PC-3 (cell line): ENCODE data around the gene IER3. TPM values are rescaled to one million over a fixed set of nuclear protein-coding genes. Genes with fewer than 3 reads are reported as not detected.

Source experiments
- ATAC-seq: fragments of 200-7000 bp; cut with Tn5 transposase; 2 replicates; pipeline ENCODE4 v1.9.1; 2020; ENCODE audit warnings: mild to moderate bottlenecking, moderate library complexity
- BruUV-seq: library from RNA; stranded (reverse); fragments of 400-500 nt; replicated peaks from 2 replicates; lab custom pipeline; 2021; lab: Mats Ljungman, UMichigan
- CTCF ChIA-PET: fragments of 300-600 bp; sonication (Branson Sonifier 250); formaldehyde crosslinking; loops from one replicate; lab custom pipeline; 2022; ENCODE audit warnings: antibody characterized with exemption; lab: Charles Lee
- POLR2A ChIA-PET: fragments of 300-600 bp; sonication (Branson Sonifier 250); formaldehyde crosslinking; loops from one replicate; lab custom pipeline; 2022; ENCODE audit warnings: antibody characterized with exemption; ENCODE audit not compliant: unreplicated experiment; lab: Charles Lee
- DNase-seq: peaks from one replicate; pipeline ENCODE4 v3.0.0-alpha.2; 2015
- H2AFZ ChIP-seq: fragments of 300-600 bp; sonication (generic); 2 replicates; pipeline ENCODE4 v1.6.0; 2016; ENCODE audit warnings: antibody characterized with exemption, low read length
- H3F3A ChIP-seq: fragments of 300-600 bp; sonication (generic); one replicate; pipeline ENCODE4 v1.6.0; 2017; ENCODE audit warnings: antibody characterized with exemption, low read length, control low read depth, mild to moderate bottlenecking; ENCODE audit not compliant: unreplicated experiment
- H3K27ac ChIP-seq: fragments of 300-600 bp; sonication (generic); 2 replicates; pipeline ENCODE4 v1.5.1; 2016; ENCODE audit warnings: mild to moderate bottlenecking, low read length
- H3K27me3 ChIP-seq: fragments of 300-600 bp; sonication (generic); 2 replicates; pipeline ENCODE4 v1.6.1; 2016; ENCODE audit warnings: low read length, mixed read lengths
- H3K36me3 ChIP-seq: fragments of 300-600 bp; sonication (generic); 2 replicates; pipeline ENCODE4 v1.6.1; 2016; ENCODE audit warnings: low read depth, mixed run types, low read length, mixed read lengths
- H3K4me1 ChIP-seq: fragments of 300-600 bp; sonication (generic); 2 replicates; pipeline ENCODE4 v1.5.1; 2016; ENCODE audit warnings: low read length; ENCODE audit not compliant: insufficient read depth
- H3K4me2 ChIP-seq: fragments of 300-600 bp; sonication (generic); 2 replicates; pipeline ENCODE4 v1.6.0; 2016; ENCODE audit warnings: low read length
- H3K4me3 ChIP-seq: fragments of 300-600 bp; sonication (generic); 2 replicates; pipeline ENCODE4 v1.5.1; 2016; ENCODE audit warnings: mild to moderate bottlenecking, low read length, mixed read lengths
- H3K79me2 ChIP-seq: fragments of 300-600 bp; sonication (generic); 2 replicates; pipeline ENCODE4 v1.6.1; 2017; ENCODE audit warnings: low read length, mixed read lengths
- H3K9ac ChIP-seq: fragments of 300-600 bp; sonication (generic); 2 replicates; pipeline ENCODE4 v1.6.0; 2016; ENCODE audit warnings: mild to moderate bottlenecking, low read length
- H3K9me2 ChIP-seq: fragments of 300-600 bp; sonication (generic); replicated peaks from 2 replicates; pipeline ENCODE4 v1.6.1; 2016; ENCODE audit warnings: mixed run types, low read length, mixed read lengths
- H3K9me3 ChIP-seq: fragments of 300-600 bp; sonication (generic); 2 replicates; pipeline ENCODE4 v1.6.1; 2016; ENCODE audit warnings: low read length, mixed read lengths
- H4K20me1 ChIP-seq: fragments of 300-600 bp; sonication (generic); 2 replicates; pipeline ENCODE4 v1.6.1; 2016; ENCODE audit warnings: low read length, mixed read lengths
- EZH2 ChIP-seq: fragments of 300-600 bp; sonication (generic); IDR thresholded peaks from one replicate; pipeline ENCODE4 v1.6.1; 2017; ENCODE audit warnings: antibody characterized with exemption, mild to moderate bottlenecking, low read length; ENCODE audit not compliant: unreplicated experiment
- EZH2phosphoT487 ChIP-seq: fragments of 300-600 bp; sonication (generic); IDR thresholded peaks from 2 replicates; pipeline ENCODE4 v1.6.1; 2018; ENCODE audit warnings: mild to moderate bottlenecking, antibody characterized with exemption, low read length, borderline replicate concordance
- intact Hi-C: fragments of 100-400 bp; cut with micrococcal nuclease; formaldehyde crosslinking; loops from 2 replicates; pipeline ENCODE4 v1.9.0; 2023
- total RNA-seq: library from RNA; depleted of rRNA; stranded (reverse); fragments of >200 nt; gene quantifications from 2 replicates; pipeline ENCODE4 v1.2.3, GENCODE V29; 2014
- TF ChIP-seq, protein P1 (sequence below): fragments of 300-600 bp; sonication (generic); conservative IDR thresholded peaks from 2 replicates; pipeline ENCODE4 v1.5.1; 2017; ENCODE audit warnings: antibody characterized with exemption, low read depth, mild to moderate bottlenecking, low read length

IER3 gene
- total RNA-seq, 1 experiment from 2014 or later, result 1,173 TPM

DNA sequence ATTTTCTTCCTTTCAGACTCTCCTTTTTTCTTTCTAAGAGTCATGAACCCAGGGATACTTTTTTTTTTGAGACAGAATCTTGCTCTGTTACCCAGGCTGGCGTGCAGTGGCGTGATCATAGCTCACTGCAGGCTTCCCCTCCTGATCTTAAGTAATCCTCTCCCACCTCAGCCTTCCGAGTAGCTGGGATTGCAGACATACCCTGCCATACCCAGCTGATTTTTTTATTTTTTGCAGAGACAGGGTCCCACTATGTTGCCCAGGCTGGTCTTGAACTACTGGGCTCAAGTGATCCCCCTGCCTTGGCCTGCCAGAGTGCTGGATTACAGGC is 32.8 kb upstream of the IER3 start:
- TF ChIP-seq EZH2 (no peak), EZH2phosphoT487 (no peak)
- TF ChIP-seq, protein P1, sequence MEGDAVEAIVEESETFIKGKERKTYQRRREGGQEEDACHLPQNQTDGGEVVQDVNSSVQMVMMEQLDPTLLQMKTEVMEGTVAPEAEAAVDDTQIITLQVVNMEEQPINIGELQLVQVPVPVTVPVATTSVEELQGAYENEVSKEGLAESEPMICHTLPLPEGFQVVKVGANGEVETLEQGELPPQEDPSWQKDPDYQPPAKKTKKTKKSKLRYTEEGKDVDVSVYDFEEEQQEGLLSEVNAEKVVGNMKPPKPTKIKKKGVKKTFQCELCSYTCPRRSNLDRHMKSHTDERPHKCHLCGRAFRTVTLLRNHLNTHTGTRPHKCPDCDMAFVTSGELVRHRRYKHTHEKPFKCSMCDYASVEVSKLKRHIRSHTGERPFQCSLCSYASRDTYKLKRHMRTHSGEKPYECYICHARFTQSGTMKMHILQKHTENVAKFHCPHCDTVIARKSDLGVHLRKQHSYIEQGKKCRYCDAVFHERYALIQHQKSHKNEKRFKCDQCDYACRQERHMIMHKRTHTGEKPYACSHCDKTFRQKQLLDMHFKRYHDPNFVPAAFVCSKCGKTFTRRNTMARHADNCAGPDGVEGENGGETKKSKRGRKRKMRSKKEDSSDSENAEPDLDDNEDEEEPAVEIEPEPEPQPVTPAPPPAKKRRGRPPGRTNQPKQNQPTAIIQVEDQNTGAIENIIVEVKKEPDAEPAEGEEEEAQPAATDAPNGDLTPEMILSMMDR, result no peak
- Histone ChIP-seq H3K4me2 (no peak overlapping the region), H3K79me2 (0 out of 2 replicates have a peak, but pooled peaks cover 3% of the 10 kb centered on the region), H3K4me1 (peaks cover 36% of the 10 kb centered on the region), H3K27me3 (no peaks in the 10 kb centered on the region), H3K9ac (no peak overlapping the region), H4K20me1 (no peaks in the 10 kb centered on the region), H3F3A (peaks cover 12% of the 10 kb centered on the region), H3K4me3 (no peak overlapping the region), H3K9me3 (no peaks in the 10 kb centered on the region), H3K9me2 (no peaks in the 10 kb centered on the region), H3K27ac (no peak overlapping the region), H2AFZ (no peak overlapping the region), H3K36me3 (no peaks in the 10 kb centered on the region)
- POLR2A ChIA-PET, result no interaction called here
- BruUV-seq, result no TSS peak
- intact Hi-C loops, result no loop called here
- DNase-seq, result no peak
- ATAC-seq, result no peak
- CTCF ChIA-PET, result no interaction called here

DNA sequence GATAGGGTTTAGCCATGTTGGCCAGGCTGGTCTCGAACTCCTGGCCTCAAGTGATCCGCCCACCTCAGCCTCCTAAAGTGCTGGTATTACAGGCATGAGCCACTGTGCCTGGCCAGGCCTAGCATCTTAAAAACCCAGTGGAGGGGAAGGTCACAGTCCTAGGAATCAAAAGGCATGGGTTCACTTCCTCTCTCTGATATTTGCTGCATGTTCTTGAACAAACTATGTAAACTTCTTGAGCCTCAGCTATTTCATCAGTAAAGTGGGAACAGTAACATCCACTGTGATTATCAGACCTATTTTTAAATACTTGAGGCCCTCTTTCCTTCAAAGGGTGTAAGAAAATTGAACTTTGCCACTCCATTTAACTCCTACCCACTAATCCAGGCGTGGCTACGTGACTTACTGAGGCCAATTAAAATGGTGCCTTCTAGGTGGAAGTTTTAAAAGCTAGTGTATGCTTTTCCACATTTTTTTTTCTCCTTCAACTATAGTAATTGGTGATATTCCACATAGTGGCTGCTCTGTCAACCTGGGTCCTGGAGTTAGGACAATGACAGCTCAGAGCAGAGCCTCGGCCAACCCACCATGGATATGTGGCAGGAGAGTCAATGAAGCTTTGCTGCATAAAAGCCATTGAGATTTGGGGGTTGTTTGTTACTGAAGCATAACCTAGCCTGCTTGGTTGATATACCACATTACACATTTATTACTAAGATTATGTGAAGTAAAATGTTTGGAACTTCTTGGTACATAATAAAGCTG is 32.2 kb upstream of the IER3 start:
- BruUV-seq, result no TSS peak

DNA sequence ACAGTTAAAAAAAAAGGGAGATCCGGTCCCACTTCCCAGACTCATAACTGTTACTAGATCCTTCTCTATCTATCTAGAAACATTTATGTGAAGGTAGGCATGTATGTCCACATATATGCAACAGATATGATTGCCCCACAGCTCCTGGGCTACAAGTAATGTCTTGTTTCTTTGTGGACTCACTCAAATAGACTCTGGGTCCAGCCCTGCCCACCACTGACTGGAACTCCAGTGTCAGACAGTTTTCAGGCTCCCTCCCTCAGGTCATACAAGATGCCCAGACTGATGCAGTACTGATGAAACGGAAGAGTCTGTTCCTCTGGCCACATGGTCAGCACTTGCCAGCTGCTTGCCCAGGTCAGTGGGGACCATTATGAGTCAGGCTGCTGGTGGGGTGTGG is 30.8 kb upstream of the IER3 start:
- no peaks in the 10 kb centered on the region for H3K27me3 ChIP-seq
- intact Hi-C loops, result no loop called here
- CTCF ChIA-PET, result no interaction called here
- BruUV-seq, result no TSS peak
- H3K4me2 ChIP-seq, result no peak overlapping the region
- no peak overlapping the region for H3K27ac ChIP-seq
- TF ChIP-seq, protein P1, result no peak
- no peak overlapping the region for H3K9ac ChIP-seq
- H3K36me3 ChIP-seq, result no peaks in the 10 kb centered on the region
- no peak overlapping the region for H3K4me3 ChIP-seq
- ATAC-seq (no peak), DNase-seq (no peak)
- POLR2A ChIA-PET, result no interaction called here
- peaks cover 4% of the 10 kb centered on the region for H3F3A ChIP-seq
- no peaks in the 10 kb centered on the region for H4K20me1 ChIP-seq
- no peaks in the 10 kb centered on the region for H3K79me2 ChIP-seq
- no peaks in the 10 kb centered on the region for H3K9me3 ChIP-seq
- H3K4me1 ChIP-seq, result peaks cover 27% of the 10 kb centered on the region
- no peaks in the 10 kb centered on the region for H3K9me2 ChIP-seq
- no peak overlapping the region for H2AFZ ChIP-seq

More for the DNA sequence above, 32.2 kb upstream of the IER3 start:
- Histone ChIP-seq H3K9me3 (no peaks in the 10 kb centered on the region), H3F3A (peaks cover 12% of the 10 kb centered on the region), H2AFZ (no peak overlapping the region), H3K27me3 (no peaks in the 10 kb centered on the region), H3K9ac (no peak overlapping the region), H4K20me1 (no peaks in the 10 kb centered on the region), H3K79me2 (0 out of 2 replicates have a peak, but pooled peaks cover 3% of the 10 kb centered on the region), H3K4me3 (no peak overlapping the region), H3K4me2 (no peak overlapping the region), H3K27ac (no peak overlapping the region), H3K9me2 (no peaks in the 10 kb centered on the region), H3K36me3 (no peaks in the 10 kb centered on the region), H3K4me1 (peaks cover 32% of the 10 kb centered on the region)
- intact Hi-C loops, result no loop called here
- DNase-seq (no peak), ATAC-seq (no peak)
- ChIA-PET POLR2A (no interaction called here), CTCF (no interaction called here)
- TF ChIP-seq EZH2phosphoT487, result no peak
- TF ChIP-seq EZH2, result no peak
- TF ChIP-seq, protein P1, result no peak
